HCT116 (cell line): ENCODE measurements around the gene RAB4A. TPM values are rescaled to one million over a fixed set of nuclear protein-coding genes. Genes with fewer than 3 reads are reported as not detected.

Source experiments
- ATAC-seq: fragments of 200-7000 bp; cut with Tn5 transposase; 2 replicates; pipeline ENCODE4 v1.9.1; 2020; ENCODE audit warnings: mild to moderate bottlenecking, moderate library complexity
- BruUV-seq: library from RNA; stranded (reverse); fragments of 400-500 nt; replicated peaks from 2 replicates; lab custom pipeline; 2021; lab: Mats Ljungman, UMichigan
- CTCF ChIA-PET: fragments of 300-600 bp; sonication (Branson Sonifier 250); formaldehyde crosslinking; loops from one replicate; lab custom pipeline; 2021; ENCODE audit warnings: antibody characterized with exemption; lab: Charles Lee
- POLR2A ChIA-PET: fragments of 300-600, 350-600 bp; sonication (Branson Sonifier 250); formaldehyde crosslinking; loops from one replicate; lab custom pipeline; 2021; ENCODE audit warnings: antibody characterized with exemption; lab: Charles Lee
- RAD21 ChIA-PET, 2 experiments: fragments of 300-600 bp; sonication (Branson Sonifier 250); formaldehyde crosslinking; loops; one replicate each; lab custom pipeline; 2023; ENCODE audit warnings: low total read pairs in 2 of 2; ENCODE audit not compliant: uncharacterized antibody in 2 of 2, unreplicated experiment in 2 of 2, low non-redundant PET in 1 of 2; lab: Charles Lee
- DNase-seq: peaks from one replicate; pipeline ENCODE4 v3.0.0-alpha.2; 2010; ENCODE audit warnings: low read depth, low spot score
- H2AFZ ChIP-seq: fragments of 200-600 bp; shearing (Covaris generic), sonication (generic); 2 replicates; pipeline ENCODE4 v1.6.1; 2017; ENCODE audit warnings: low read depth, mixed run types, mixed read lengths, antibody characterized with exemption, low read length; ENCODE audit not compliant: poor library complexity, severe bottlenecking
- H3K27ac ChIP-seq: 2 replicates; pipeline ENCODE4 v1.5.1; 2012; ENCODE audit warnings: low read depth, low read length
- H3K27me3 ChIP-seq: fragments of 200-600 bp; sonication (generic); 2 replicates; pipeline ENCODE4 v1.6.1; 2016; ENCODE audit warnings: mixed run types, low read length, mixed read lengths; ENCODE audit not compliant: insufficient read depth
- H3K36me3 ChIP-seq, 2 experiments: fragments of 200-500 bp in 1 of 2; fragments of 200-600 bp in 1 of 2; sonication (Bioruptor generic) in 1 of 2; sonication (generic) in 1 of 2; 2 replicates each; pipeline versions ENCODE4 v1.5.1 to v1.6.1; 2014 to 2016; ENCODE audit warnings: low read length in 2 of 2, inconsistent platforms in 1 of 2, mixed read lengths in 1 of 2, mixed run types in 1 of 2; ENCODE audit not compliant: insufficient read depth in 2 of 2, control insufficient read depth in 1 of 2
- H3K4me1 ChIP-seq, 2 experiments: fragments of 200-600 bp in 1 of 2; sonication (generic) in 1 of 2; 2 replicates each; pipeline versions ENCODE4 v1.5.1 to v1.6.1; 2012 to 2017; ENCODE audit warnings: low read length in 2 of 2, inconsistent platforms in 1 of 2, mild to moderate bottlenecking in 1 of 2, mixed read lengths in 1 of 2, mixed run types in 1 of 2, moderate library complexity in 1 of 2; ENCODE audit not compliant: insufficient read depth in 2 of 2, control insufficient read depth in 1 of 2
- H3K4me2 ChIP-seq: fragments of 200-600 bp; sonication (generic); 2 replicates; pipeline ENCODE4 v1.6.1; 2017; ENCODE audit warnings: mixed run types, low read length, mixed read lengths
- H3K4me3 ChIP-seq, 2 experiments: fragments of 200-600 bp in 1 of 2; sonication (generic) in 1 of 2; replicated peaks in 1 of 2; 2 replicates each; pipeline ENCODE4 v1.5.1; 2011 to 2016; ENCODE audit warnings: low read length in 2 of 2, control low read depth in 1 of 2, low read depth in 1 of 2, mild to moderate bottlenecking in 1 of 2, mixed read lengths in 1 of 2, mixed run types in 1 of 2
- H3K79me2 ChIP-seq: fragments of 200-600 bp; sonication (generic); 2 replicates; pipeline ENCODE4 v1.6.1; 2017; ENCODE audit warnings: mild to moderate bottlenecking, mixed run types, low read length, moderate library complexity, mixed read lengths; ENCODE audit not compliant: insufficient read depth
- H3K9ac ChIP-seq: fragments of 200-600 bp; sonication (generic); 2 replicates; pipeline ENCODE4 v1.6.1; 2016; ENCODE audit warnings: low read length, mixed read lengths
- H3K9me2 ChIP-seq: fragments of 200-600 bp; sonication (generic), shearing (Covaris generic); 2 replicates; pipeline ENCODE4 v1.6.1; 2017; ENCODE audit warnings: mixed run types, mild to moderate bottlenecking, moderate library complexity; ENCODE audit not compliant: insufficient read depth
- H3K9me3 ChIP-seq, 2 experiments: fragments of 200-500 bp in 1 of 2; fragments of 200-600 bp in 1 of 2; sonication (Bioruptor generic) in 1 of 2; sonication (generic) in 1 of 2; 2 replicates each; pipeline ENCODE4 v1.6.1; 2014 to 2017; ENCODE audit warnings: low read length in 2 of 2, mixed read lengths in 2 of 2, inconsistent platforms in 1 of 2, low read depth in 1 of 2, mild to moderate bottlenecking in 1 of 2, mixed run types in 1 of 2, moderate library complexity in 1 of 2; ENCODE audit not compliant: control insufficient read depth in 1 of 2, insufficient read depth in 1 of 2
- H4K20me1 ChIP-seq: fragments of 200-600 bp; sonication (generic), shearing (Covaris generic); 2 replicates; pipeline ENCODE4 v1.6.1; 2017; ENCODE audit warnings: mixed run types, mild to moderate bottlenecking, moderate library complexity; ENCODE audit not compliant: insufficient read depth
- ATF3 ChIP-seq: IDR thresholded peaks from 2 replicates; pipeline ENCODE4 v1.6.1; 2012
- CTCF ChIP-seq, 3 experiments: fragments of 200-600 bp in 1 of 3; sonication (generic) in 1 of 3; IDR thresholded peaks in 2 of 3; conservative IDR thresholded peaks in 1 of 3; 2 replicates each; pipeline ENCODE4 v1.5.1; 2012 to 2017; ENCODE audit warnings: low read depth in 2 of 3, low read length in 2 of 3, antibody characterized with exemption in 1 of 3, borderline replicate concordance in 1 of 3, control low read depth in 1 of 3, mild to moderate bottlenecking in 1 of 3, mixed read lengths in 1 of 3, mixed run types in 1 of 3, moderate library complexity in 1 of 3; ENCODE audit not compliant: insufficient read depth in 1 of 3
- EGR1 ChIP-seq: IDR thresholded peaks from 2 replicates; pipeline ENCODE4 v1.6.1; 2012; ENCODE audit warnings: low read depth
- ELF1 ChIP-seq: IDR thresholded peaks from 2 replicates; pipeline ENCODE4 v1.6.1; 2012; ENCODE audit warnings: low read depth, borderline replicate concordance
- EZH2 ChIP-seq: fragments of 200-600 bp; sonication (generic); IDR thresholded peaks from 2 replicates; pipeline ENCODE4 v1.6.1; 2017; ENCODE audit warnings: antibody characterized with exemption, mixed run types
- JUND ChIP-seq: IDR thresholded peaks from 2 replicates; pipeline ENCODE4 v1.6.1; 2012
- POLR2A ChIP-seq: IDR thresholded peaks from 2 replicates; pipeline ENCODE4 v1.7.0; 2011; ENCODE audit warnings: borderline replicate concordance; ENCODE audit not compliant: insufficient read depth, insufficient read length; ENCODE audit errors: extremely low read depth
- RAD21 ChIP-seq: IDR thresholded peaks from 2 replicates; pipeline ENCODE4 v1.6.1; 2012; ENCODE audit warnings: low read depth, mild to moderate bottlenecking
- SP1 ChIP-seq: IDR thresholded peaks from 2 replicates; pipeline ENCODE4 v1.6.1; 2012; ENCODE audit warnings: low read depth
- ZFX ChIP-seq: fragments of 450-650 bp; IDR thresholded peaks from 2 replicates; pipeline ENCODE4 v1.6.1; 2017
- intact Hi-C: fragments of 100-400 bp; cut with micrococcal nuclease; formaldehyde crosslinking; loops from 2 replicates; pipeline ENCODE4 v1.10.0; 2022
- total RNA-seq: library from RNA; stranded (reverse); gene quantifications from one replicate; pipeline ENCODE4 v1.2.1, GENCODE V29; 2021; ENCODE audit not compliant: unreplicated experiment

RAB4A gene
- total RNA-seq, 1 experiment from 2014 or later: 101 TPM

- no peak for TF ChIP-seq EZH2
- no peak for TF ChIP-seq EGR1
- no peak for TF ChIP-seq ELF1
- no peak for TF ChIP-seq CTCF (IDR thresholded peaks at IDR 0.05 in 2 of 3, conservative IDR thresholded peaks at IDR 0.05 in 1 of 3; ENCODE audit: borderline replicate concordance in 1 of 3, insufficient read depth in 1 of 3, low read depth in 2 of 3, low read length in 2 of 3)
These were observed 1.6 kb downstream of the RAB4A start (continued) for GRCh38 chr1:229272164-229273158.

- no peak for DNase-seq
- no peak for TF ChIP-seq ZFX
- TF ChIP-seq RAD21: no peak
- TF ChIP-seq POLR2A: no peak
- TF ChIP-seq SP1: no peak
- TF ChIP-seq JUND: no peak
- TF ChIP-seq ATF3: no peak
- peaks cover 69% of the 10 kb centered on the region for H3K79me2 ChIP-seq
- intact Hi-C loops: no loop called here
- ChIA-PET RAD21 (no interaction called here), CTCF (no interaction called here), POLR2A (no interaction called here)
- no peak overlapping the region for H2AFZ ChIP-seq
- no peak overlapping the region for H3K27ac ChIP-seq
- no peaks in the 10 kb centered on the region for H3K27me3 ChIP-seq
- peaks cover 4% of the 10 kb centered on the region; the same call in 1 of the 2 replicates for H4K20me1 ChIP-seq
- H3K36me3 ChIP-seq: no peaks in the 10 kb centered on the region
- H3K9me2 ChIP-seq: no peaks in the 10 kb centered on the region
- H3K4me3 ChIP-seq: no peak overlapping the region
- peaks cover 9 to 23% of the 10 kb centered on the region in 2 experiments for H3K4me1 ChIP-seq
- no TSS peak for BruUV-seq
- no peak overlapping the region for H3K4me2 ChIP-seq
- ATAC-seq: no peak
- no peaks in the 10 kb centered on the region for H3K9me3 ChIP-seq
- H3K9ac ChIP-seq: no peak overlapping the region
These were observed 2.8 kb downstream of the RAB4A start for GRCh38 chr1:229273507-229274232.
